Liver (tissue), 3 donors: Measurements from ENCODE around the gene ANK3.

ENCODE experiments used
- EGR1 ChIP-seq, 2 donors: IDR thresholded peaks; 2 replicates each; pipeline ENCODE4 v1.6.1; 2016 to 2018; ENCODE audit warnings: antibody characterized with exemption in 2 of 2, low read depth in 2 of 2
- GABPA ChIP-seq, 2 donors: IDR thresholded peaks in 1 of 2; conservative IDR thresholded peaks in 1 of 2; 2 replicates each; pipeline ENCODE4 v1.6.1; 2016; ENCODE audit warnings: antibody characterized with exemption in 2 of 2, mild to moderate bottlenecking in 1 of 2, moderate library complexity in 1 of 2
- JUND ChIP-seq, 2 donors: IDR thresholded peaks; 2 replicates each; pipeline ENCODE4 v1.6.1; 2016; ENCODE audit warnings: antibody characterized with exemption in 2 of 2
- NR2F2 ChIP-seq: IDR thresholded peaks from 2 replicates; pipeline ENCODE4 v1.6.1; 2016; ENCODE audit warnings: antibody characterized with exemption
- RAD21 ChIP-seq, 2 donors: IDR thresholded peaks; 2 replicates each; pipeline ENCODE4 v1.6.1; 2016; ENCODE audit warnings: antibody characterized with exemption in 2 of 2, mild to moderate bottlenecking in 2 of 2
- SP1 ChIP-seq: IDR thresholded peaks from 2 replicates; pipeline ENCODE4 v1.6.1; 2018; ENCODE audit warnings: antibody characterized with exemption, mild to moderate bottlenecking
- TAF1 ChIP-seq: conservative IDR thresholded peaks from 2 replicates; pipeline ENCODE4 v1.6.1; 2016; ENCODE audit warnings: antibody characterized with exemption, mild to moderate bottlenecking
- YY1 ChIP-seq: IDR thresholded peaks from 2 replicates; pipeline ENCODE4 v1.6.1; 2016; ENCODE audit warnings: antibody characterized with exemption, mild to moderate bottlenecking
- TF ChIP-seq, protein P1 (sequence below): fragments of 150-350 bp; IDR thresholded peaks from 2 replicates; pipeline ENCODE4 v1.5.1; 2017; ENCODE audit warnings: improper control_type of control experiment, low read depth, low read length; ENCODE audit not compliant: missing input control
- TF ChIP-seq, protein P2 (sequence below): IDR thresholded peaks from 2 replicates; pipeline ENCODE4 v1.6.1; 2016; ENCODE audit warnings: antibody characterized with exemption, mild to moderate bottlenecking
- TF ChIP-seq, protein P3 (sequence below): IDR thresholded peaks from 2 replicates; pipeline ENCODE4 v1.6.1; 2016; ENCODE audit warnings: antibody characterized with exemption
- donor health status: healthy.
- donor health status: healthy.

DNA sequence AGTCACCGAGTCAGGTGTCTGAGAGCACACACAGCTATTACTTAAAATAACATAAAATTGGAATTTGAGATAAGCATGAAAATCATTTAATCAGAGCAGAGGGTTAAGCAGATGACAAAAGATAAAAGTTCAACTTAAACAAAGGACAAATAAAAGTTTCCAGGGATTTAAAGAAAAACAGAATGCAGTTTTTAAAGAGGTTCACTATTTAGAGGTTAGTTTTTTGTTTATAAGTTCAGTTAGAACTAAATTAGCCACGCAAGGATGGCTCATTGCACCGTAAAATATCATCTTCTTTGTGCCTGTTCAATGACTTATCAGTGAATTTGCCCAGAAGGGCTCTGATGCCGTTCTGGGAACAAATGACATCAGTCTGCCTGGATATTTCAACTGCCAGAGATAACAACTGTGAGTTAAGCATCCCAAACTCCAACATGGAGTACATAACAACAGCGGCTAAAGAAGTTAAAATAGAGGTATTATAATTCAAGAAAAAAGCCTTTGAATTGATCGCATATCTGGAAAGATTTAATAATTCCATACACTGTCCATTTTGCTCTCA, 107.8 kb downstream of the ANK3 start:
- TF ChIP-seq YY1 (no peak), SP1 (no peak), TAF1 (no peak), GABPA (IDR thresholded peaks at IDR 0.05 in 1 of 2, conservative IDR thresholded peaks at IDR 0.05 in 1 of 2) (no peak), RAD21 (IDR thresholded peaks at IDR 0.05) (no peak), NR2F2 (no peak), JUND (IDR thresholded peaks at IDR 0.05) (no peak), EGR1 (IDR thresholded peaks at IDR 0.05; ENCODE audit: low read depth in 2 of 2) (no peak)
- TF ChIP-seq, protein P1, sequence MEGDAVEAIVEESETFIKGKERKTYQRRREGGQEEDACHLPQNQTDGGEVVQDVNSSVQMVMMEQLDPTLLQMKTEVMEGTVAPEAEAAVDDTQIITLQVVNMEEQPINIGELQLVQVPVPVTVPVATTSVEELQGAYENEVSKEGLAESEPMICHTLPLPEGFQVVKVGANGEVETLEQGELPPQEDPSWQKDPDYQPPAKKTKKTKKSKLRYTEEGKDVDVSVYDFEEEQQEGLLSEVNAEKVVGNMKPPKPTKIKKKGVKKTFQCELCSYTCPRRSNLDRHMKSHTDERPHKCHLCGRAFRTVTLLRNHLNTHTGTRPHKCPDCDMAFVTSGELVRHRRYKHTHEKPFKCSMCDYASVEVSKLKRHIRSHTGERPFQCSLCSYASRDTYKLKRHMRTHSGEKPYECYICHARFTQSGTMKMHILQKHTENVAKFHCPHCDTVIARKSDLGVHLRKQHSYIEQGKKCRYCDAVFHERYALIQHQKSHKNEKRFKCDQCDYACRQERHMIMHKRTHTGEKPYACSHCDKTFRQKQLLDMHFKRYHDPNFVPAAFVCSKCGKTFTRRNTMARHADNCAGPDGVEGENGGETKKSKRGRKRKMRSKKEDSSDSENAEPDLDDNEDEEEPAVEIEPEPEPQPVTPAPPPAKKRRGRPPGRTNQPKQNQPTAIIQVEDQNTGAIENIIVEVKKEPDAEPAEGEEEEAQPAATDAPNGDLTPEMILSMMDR: no peak
- TF ChIP-seq, protein P2, sequence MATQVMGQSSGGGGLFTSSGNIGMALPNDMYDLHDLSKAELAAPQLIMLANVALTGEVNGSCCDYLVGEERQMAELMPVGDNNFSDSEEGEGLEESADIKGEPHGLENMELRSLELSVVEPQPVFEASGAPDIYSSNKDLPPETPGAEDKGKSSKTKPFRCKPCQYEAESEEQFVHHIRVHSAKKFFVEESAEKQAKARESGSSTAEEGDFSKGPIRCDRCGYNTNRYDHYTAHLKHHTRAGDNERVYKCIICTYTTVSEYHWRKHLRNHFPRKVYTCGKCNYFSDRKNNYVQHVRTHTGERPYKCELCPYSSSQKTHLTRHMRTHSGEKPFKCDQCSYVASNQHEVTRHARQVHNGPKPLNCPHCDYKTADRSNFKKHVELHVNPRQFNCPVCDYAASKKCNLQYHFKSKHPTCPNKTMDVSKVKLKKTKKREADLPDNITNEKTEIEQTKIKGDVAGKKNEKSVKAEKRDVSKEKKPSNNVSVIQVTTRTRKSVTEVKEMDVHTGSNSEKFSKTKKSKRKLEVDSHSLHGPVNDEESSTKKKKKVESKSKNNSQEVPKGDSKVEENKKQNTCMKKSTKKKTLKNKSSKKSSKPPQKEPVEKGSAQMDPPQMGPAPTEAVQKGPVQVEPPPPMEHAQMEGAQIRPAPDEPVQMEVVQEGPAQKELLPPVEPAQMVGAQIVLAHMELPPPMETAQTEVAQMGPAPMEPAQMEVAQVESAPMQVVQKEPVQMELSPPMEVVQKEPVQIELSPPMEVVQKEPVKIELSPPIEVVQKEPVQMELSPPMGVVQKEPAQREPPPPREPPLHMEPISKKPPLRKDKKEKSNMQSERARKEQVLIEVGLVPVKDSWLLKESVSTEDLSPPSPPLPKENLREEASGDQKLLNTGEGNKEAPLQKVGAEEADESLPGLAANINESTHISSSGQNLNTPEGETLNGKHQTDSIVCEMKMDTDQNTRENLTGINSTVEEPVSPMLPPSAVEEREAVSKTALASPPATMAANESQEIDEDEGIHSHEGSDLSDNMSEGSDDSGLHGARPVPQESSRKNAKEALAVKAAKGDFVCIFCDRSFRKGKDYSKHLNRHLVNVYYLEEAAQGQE: no peak
- TF ChIP-seq, protein P3, sequence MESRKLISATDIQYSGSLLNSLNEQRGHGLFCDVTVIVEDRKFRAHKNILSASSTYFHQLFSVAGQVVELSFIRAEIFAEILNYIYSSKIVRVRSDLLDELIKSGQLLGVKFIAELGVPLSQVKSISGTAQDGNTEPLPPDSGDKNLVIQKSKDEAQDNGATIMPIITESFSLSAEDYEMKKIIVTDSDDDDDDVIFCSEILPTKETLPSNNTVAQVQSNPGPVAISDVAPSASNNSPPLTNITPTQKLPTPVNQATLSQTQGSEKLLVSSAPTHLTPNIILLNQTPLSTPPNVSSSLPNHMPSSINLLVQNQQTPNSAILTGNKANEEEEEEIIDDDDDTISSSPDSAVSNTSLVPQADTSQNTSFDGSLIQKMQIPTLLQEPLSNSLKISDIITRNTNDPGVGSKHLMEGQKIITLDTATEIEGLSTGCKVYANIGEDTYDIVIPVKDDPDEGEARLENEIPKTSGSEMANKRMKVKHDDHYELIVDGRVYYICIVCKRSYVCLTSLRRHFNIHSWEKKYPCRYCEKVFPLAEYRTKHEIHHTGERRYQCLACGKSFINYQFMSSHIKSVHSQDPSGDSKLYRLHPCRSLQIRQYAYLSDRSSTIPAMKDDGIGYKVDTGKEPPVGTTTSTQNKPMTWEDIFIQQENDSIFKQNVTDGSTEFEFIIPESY: no peak
